Activated naive CD4-positive, alpha-beta T cell treated with anti-CD3 and anti-CD28 coated beads for 36 hours (primary cell): Measurements from ENCODE around the gene SEC14L3. TPM values are rescaled to one million over a fixed set of nuclear protein-coding genes. Genes with fewer than 3 reads are reported as not detected.

Source experiments
- CTCF ChIA-PET: fragments of 350-600 bp; sonication (Branson Sonifier 250); formaldehyde crosslinking; loops from one replicate; lab custom pipeline; 2021; ENCODE audit warnings: antibody characterized with exemption; lab: Charles Lee
- DNase-seq: peaks from one replicate; pipeline ENCODE4 v3.0.0-alpha.2; 2020
- H3K27ac Mint-ChIP-seq: one replicate; pipeline ENCODE4 v1.8.0; 2021; ENCODE audit warnings: mild to moderate bottlenecking, mixed read lengths
- H3K27me3 Mint-ChIP-seq: one replicate; pipeline ENCODE4 v1.8.0; 2021; ENCODE audit warnings: low read depth, mixed read lengths
- H3K36me3 Mint-ChIP-seq: one replicate; pipeline ENCODE4 v1.8.0; 2021; ENCODE audit warnings: low read depth, mixed read lengths
- H3K4me1 Mint-ChIP-seq: one replicate; pipeline ENCODE4 v1.8.0; 2021; ENCODE audit warnings: low read depth, mixed read lengths
- H3K4me3 Mint-ChIP-seq: one replicate; pipeline ENCODE4 v1.8.0; 2021; ENCODE audit warnings: mild to moderate bottlenecking, moderate library complexity, mixed read lengths
- H3K9me3 Mint-ChIP-seq: one replicate; pipeline ENCODE4 v1.8.0; 2021; ENCODE audit warnings: mixed read lengths
- intact Hi-C: fragments of 100-400 bp; cut with micrococcal nuclease; formaldehyde crosslinking; loops from one replicate; pipeline ENCODE4 v1.15.1; 2023
- total RNA-seq, 2 experiments: library from RNA; stranded (reverse); gene quantifications; one replicate each; pipeline ENCODE4 v1.2.3, GENCODE V29; 2021

SEC14L3 gene
- total RNA-seq, 2 experiments from 2014 or later, result not detected

- Mint-ChIP-seq H3K27me3 (no peaks in the 10 kb centered on the region), H3K9me3 (no peaks in the 10 kb centered on the region), H3K4me1 (peaks cover 51% of the 10 kb centered on the region), H3K27ac (no peak overlapping the region), H3K36me3 (peaks cover 53% of the 10 kb centered on the region), H3K4me3 (no peak overlapping the region)
- CTCF ChIA-PET, result no interaction called here
- DNase-seq, result no peak
- intact Hi-C loops, result no loop called here
These were observed 55.4 kb downstream of the SEC14L3 start for GRCh38 chr22:30416403-30416802.

DNA sequence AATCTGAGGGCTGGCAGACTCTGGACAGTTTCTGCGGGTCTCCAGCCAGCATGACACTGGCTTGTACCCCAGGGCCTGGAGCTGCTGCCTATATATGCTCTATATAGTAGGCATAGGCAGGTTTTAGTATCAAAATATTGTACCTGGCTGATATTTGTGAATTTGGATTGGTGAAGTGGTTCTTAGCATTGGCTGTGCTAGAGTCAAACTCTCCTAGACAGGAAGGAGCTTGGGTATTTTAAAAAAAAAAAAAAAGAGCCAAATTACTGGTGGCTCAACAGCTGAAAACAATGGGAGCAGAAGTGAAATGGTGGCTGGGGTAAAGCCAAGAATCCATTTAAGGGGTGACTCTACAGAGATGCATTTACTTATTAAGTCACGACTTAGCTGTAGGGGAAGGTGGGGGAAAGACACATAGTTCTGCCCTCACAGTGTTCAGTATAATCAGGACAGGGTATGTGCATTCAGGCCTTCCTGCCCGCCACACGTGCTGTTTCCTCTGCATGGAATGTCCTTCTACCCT is 57.2 kb downstream of the SEC14L3 start:
- Mint-ChIP-seq H3K4me3 (no peak overlapping the region), H3K27me3 (no peaks in the 10 kb centered on the region), H3K36me3 (peaks cover 47% of the 10 kb centered on the region), H3K4me1 (peaks cover 36% of the 10 kb centered on the region), H3K9me3 (no peaks in the 10 kb centered on the region), H3K27ac (peak overlapping the region; percentile 81)
- CTCF ChIA-PET, result interaction anchor here (0.7 to 1.2 kb wide), 4 partner anchors 8 to 23 kb away, joined by 3 to 5 read pairs (median 3); no protein-coding TSS in a partner anchor
- DNase-seq, result no peak
- intact Hi-C loops, result no loop called here

DNA sequence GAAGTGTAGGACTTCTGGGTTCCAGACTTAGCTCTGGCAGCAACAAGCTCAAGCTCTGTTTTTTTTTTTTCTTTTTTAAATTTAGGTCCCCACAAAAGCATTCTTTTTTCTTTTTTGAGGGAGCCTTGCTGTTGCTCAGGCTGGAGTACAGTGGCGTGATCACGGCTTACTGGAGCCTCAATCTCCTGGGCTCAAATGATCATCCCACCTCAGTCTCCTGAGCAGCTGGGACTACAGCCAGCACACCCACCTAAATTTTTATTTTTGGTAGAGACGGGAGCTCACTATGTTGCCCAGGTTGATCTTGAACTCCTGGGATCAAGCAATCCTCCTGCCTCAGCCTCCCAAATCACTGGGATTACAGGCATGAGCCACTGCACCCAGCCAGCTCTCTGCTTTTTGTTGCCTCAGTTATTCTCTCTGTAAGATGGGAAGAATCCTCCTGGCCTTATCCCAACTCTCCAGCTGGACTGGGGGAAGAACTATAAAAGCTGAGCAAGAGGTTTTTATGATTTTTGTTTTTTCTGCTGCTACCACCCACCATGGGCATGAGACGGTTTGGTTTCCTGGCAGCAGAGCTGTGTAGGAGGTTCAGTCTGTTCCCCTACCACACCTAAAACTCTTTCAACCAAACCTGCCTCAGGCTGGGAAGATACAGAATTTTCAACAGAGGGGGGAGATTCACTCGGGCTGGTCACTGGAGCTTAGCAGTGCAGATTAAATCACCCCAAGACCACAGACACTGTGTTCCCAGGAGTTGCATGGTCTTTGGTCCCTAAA is 57.9 kb downstream of the SEC14L3 start:
- peak; percentile 25 for DNase-seq
- no peaks in the 10 kb centered on the region for H3K9me3 Mint-ChIP-seq
- H3K27ac Mint-ChIP-seq, result peak overlapping the region; percentile 81
- no peaks in the 10 kb centered on the region for H3K27me3 Mint-ChIP-seq
- intact Hi-C loops, result no loop called here
- CTCF ChIA-PET, result interaction anchor here (0.8 to 1.2 kb wide), 6 partner anchors 9 to 125 kb away, joined by 3 to 5 read pairs (median 4); partner anchors contain the start of gene CASTOR1
- no peak overlapping the region for H3K4me3 Mint-ChIP-seq
- H3K36me3 Mint-ChIP-seq, result peaks cover 46% of the 10 kb centered on the region
- H3K4me1 Mint-ChIP-seq, result peaks cover 37% of the 10 kb centered on the region

DNA sequence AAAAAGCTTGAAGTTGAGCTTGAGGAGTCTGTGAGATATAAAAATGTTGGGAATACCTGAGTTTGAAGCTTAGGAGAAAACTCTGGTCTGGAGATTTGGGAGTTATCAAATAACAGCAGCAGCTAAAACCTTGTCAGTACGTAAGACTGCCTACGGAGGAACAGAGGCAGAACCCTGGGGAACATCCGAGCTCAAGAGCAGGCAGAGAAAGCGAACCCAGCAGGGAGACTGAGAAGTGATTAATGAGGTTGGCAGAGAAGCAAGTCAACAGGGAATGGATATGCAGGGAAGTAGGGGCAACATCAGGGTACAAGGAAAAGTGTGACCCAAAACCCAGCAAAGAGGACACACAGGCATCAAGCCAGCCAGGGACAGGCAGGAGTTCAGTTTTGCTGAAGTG is 58.8 kb downstream of the SEC14L3 start:
- Mint-ChIP-seq H3K36me3 (peaks cover 42% of the 10 kb centered on the region), H3K27ac (no peak overlapping the region), H3K4me3 (no peak overlapping the region), H3K4me1 (peaks cover 41% of the 10 kb centered on the region), H3K9me3 (no peaks in the 10 kb centered on the region), H3K27me3 (no peaks in the 10 kb centered on the region)
- DNase-seq, result no peak
- intact Hi-C loops, result no loop called here
- CTCF ChIA-PET, result interaction anchor here (0.6 to 1.4 kb wide), 8 partner anchors 9 to 189 kb away, joined by 3 to 4 read pairs (median 3); partner anchors contain the start of gene CASTOR1

DNA sequence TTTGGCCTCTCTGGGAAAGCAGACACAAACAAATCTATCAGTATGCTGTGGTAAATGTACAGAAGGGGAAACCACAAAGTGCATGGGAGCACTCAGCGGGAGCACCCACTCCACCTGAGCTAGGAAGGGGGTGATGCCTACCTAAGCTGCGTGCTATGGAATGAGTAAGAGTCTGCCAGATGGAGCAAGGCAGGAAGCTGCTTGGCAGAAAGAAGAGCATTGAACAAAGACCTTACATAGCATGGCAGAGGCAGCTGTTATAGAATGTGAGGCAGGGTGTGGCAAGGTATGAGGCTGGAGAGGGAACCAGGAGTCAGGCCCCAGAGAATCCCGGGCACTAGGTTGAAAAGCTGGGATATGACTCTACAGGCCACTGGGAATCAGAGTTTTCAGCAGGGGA is 60.0 kb downstream of the SEC14L3 start:
- Mint-ChIP-seq H3K4me1 (peaks cover 41% of the 10 kb centered on the region), H3K36me3 (peaks cover 36% of the 10 kb centered on the region), H3K27me3 (no peaks in the 10 kb centered on the region), H3K27ac (no peak overlapping the region), H3K4me3 (no peak overlapping the region), H3K9me3 (no peaks in the 10 kb centered on the region)
- no peak for DNase-seq
- intact Hi-C loops, result no loop called here
- CTCF ChIA-PET, result interaction anchor here (1.1 to 1.8 kb wide), 3 partner anchors 15 to 128 kb away, joined by 3 to 8 read pairs (median 6); partner anchors contain the start of gene SEC14L2

Other genes starting within 250 kb of the SEC14L3 start
- gene LIF, start 225.3 kb downstream of the SEC14L3 start, total RNA-seq, result 100 to 1,000 TPM; 111 to 115 TPM
- gene OSM, start 205.2 kb downstream of the SEC14L3 start, total RNA-seq, result 10 to 100 TPM in 1 of 2 experiments, 1 to 10 TPM in 1; 8.9 to 11.2 TPM
- 1 to 10 TPM; 2.1 to 3.8 TPM for gene CASTOR1, start 182.5 kb downstream of the SEC14L3 start, total RNA-seq
- gene TBC1D10A, start 145.1 kb downstream of the SEC14L3 start, total RNA-seq, result 10 to 100 TPM; 19.4 to 21.4 TPM
- 100 to 1,000 TPM; 274 to 276 TPM for gene SF3A1, start 115.1 kb downstream of the SEC14L3 start, total RNA-seq
- 1 to 10 TPM; 1.1 to 1.5 TPM for gene CCDC157, start 115.0 kb downstream of the SEC14L3 start, total RNA-seq
- 1 to 10 TPM; 2.8 to 3.9 TPM for gene RNF215, start 84.6 kb downstream of the SEC14L3 start, total RNA-seq
- gene SEC14L2, start 75.0 kb downstream of the SEC14L3 start, total RNA-seq, result 1 to 10 TPM; 8.2 to 8.8 TPM
- 10 to 100 TPM; 36.6 to 37.1 TPM for gene MTFP1, start 46.2 kb downstream of the SEC14L3 start, total RNA-seq
- not detected for gene SEC14L4, start 33.7 kb upstream of the SEC14L3 start, total RNA-seq
- gene SEC14L6, start 74.7 kb upstream of the SEC14L3 start, total RNA-seq, result not detected
- gene GAL3ST1, start 102.6 kb upstream of the SEC14L3 start, total RNA-seq, result under 1 TPM; 0.27 to 0.29 TPM
- 10 to 100 TPM; 92.8 to 96.7 TPM for gene PES1, start 119.9 kb upstream of the SEC14L3 start, total RNA-seq
- under 1 TPM; 0.19 to 0.22 TPM for gene TCN2, start 135.2 kb upstream of the SEC14L3 start, total RNA-seq
- 1 to 10 TPM; 2.2 TPM for gene SLC35E4, start 163.8 kb upstream of the SEC14L3 start, total RNA-seq
- gene DUSP18, start 195.9 kb upstream of the SEC14L3 start, total RNA-seq, result 1 to 10 TPM; 4.7 to 5.6 TPM
- under 1 TPM; 0.81 to 0.89 TPM for gene OSBP2, start 222.9 kb upstream of the SEC14L3 start, total RNA-seq